ENCODE data around the gene NHLH2.

Gene NHLH2

DNA sequence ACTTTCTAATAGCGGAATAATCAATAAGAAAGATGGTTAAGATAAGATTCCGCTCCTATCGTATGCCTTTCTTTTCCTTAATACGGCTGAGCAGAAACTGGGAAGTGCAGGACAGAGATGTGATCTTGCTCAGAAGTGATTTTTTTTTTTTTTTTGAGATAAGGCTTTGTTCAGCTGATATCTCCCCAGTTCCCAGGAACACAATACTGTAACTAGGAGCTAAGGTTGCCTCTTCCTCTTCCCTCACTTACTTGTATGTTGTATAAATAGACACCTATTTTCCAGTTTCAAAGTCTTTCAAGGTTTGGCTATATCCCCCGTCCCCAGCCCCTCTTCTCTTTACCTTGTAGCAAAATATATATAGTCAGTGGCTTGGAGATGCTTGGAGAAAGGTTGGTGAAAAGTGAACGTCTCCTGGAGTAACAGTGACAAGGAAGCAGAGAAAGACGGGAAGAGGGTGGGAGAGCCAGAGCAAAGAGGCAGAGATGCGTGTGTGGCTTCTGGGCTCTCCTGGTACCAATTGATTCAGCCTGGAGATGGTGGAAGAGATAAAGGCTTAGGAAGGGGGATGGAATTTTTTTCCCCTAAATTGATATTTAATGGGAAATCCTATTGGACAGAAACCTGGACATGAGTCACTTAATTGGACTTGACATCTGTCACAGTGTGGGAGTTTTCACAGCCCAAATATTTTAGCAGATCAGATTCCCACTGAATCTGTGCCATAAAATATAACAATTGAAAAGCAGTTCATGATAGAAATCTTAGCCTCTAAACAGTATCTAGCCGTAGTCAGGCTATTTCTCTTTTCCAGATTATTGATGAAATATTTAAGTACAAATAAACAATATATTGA is at the start of gene NHLH2:
TSS of gene NHLH2 (minus strand) at position 522 of the 856 bp plus-strand sequence. CDS start 2,754 bp downstream, outside the sequence.
- DNase-seq: no peak

DNA sequence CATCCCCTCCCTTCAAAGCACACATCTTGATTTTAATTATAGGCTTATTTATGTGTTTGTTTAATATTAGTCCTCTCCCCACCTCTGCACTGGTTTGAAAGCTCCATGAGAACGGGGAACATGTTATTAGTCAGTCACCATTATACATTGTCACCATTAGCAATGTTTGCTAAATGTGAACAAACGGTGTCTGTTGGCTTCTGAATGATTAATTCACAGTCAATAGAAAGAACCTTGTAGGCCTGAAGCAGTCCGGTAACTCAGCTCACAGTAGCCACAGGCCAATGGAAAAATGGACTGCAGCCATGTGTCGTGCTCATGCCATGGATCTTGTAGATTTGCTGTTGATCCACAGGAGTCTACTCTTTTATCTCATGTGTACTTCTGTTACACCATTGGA is 49.7 kb upstream of the NHLH2 start:
- peak; percentile 50 for DNase-seq

DNA sequence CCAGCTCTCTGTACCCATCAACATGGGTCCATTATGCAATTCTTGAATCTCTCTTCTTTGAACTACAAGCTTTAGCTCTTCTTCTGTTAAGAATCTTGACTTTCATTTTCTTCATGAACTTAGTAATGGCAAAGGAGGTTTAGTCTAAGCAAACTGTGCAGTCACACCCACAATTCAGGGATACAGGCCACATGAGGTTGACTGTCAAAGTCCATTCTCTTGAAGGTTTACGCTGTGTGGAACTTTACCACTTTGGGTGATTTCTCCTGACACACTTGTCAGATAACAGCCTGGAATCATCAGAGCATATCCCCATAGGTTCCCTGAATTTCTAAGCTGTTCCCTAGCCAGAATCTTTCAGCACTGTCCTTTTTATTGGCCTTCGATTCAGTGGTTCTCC is 48.0 kb upstream of the NHLH2 start:
- DNase-seq: no peak

DNA sequence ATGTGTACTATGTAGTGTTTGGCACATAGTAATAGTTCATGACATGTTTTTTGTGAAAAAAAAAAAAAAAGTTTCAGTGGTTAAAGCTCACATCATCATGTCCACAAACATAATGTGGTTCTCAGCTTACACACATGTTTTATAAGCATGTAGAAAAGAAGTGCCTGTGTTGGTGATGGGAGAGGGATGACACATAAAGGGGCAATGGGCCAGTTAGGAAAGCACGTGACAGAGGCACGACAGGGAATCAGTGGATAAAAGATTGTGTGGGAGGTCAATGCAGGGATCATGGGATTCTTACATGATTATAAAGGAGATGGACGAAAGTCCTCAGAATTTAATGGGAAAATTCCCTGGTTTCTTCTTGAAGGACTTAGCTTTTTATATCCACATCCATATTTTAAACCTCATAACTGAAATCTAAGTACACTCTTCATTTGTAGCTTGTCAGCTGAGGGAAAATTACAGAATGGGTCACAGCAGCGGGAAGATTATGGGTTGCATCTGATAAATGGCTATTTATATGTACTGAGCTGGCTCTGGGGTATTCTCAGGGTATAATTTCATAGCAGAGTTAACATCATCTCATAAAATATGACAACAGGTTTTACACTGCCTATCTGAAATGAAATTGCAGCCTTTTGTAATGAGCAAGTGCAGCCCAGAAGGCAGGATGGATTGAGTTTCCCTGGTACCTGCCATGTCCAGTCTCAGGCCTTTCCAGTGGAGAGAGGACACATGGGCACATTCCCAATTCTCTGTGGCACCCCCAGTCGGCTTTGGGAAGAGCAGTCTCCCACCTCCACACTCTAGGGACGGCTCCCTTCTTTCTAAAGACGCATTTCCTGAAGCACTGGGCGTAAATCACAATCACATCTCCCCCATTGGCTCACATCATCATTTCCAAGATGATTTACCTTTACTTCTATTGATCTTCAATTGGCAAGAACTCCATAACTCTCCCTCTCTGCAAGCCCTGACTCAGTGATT is 42.3 kb upstream of the NHLH2 start:
- DNase-seq: peak; percentile 81

DNA sequence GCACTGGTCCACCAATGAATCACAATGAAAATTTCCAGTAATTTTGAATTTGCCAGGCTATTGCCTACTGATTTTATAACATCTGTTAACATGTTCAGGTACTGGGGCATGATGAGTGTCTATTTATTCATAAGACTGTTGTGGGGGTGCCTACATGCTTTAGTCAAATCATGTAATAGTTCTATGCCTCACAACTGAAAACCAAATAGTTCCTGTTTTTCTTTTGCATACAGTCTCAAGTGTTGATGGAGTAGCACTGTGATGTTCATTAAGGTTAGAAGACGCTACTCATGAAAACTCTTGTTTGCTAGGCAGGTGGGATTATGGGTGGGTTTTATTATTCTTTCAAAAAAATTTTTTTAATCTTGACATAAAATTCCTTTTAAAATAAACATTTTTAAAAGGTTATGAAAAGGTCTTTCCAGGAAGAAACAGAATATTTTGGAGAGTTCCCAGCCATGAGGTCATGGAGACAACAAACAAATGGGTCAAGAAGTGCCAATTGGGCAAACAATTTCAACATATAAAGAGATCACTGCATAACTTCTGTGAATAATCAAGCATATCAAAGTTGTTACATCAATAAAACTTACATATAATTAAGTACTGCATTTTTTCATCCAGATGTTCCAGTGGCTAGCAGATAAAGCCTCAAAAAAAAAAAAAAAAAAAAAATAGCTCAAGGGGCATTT is 40.2 kb upstream of the NHLH2 start:
- DNase-seq: no peak

DNA sequence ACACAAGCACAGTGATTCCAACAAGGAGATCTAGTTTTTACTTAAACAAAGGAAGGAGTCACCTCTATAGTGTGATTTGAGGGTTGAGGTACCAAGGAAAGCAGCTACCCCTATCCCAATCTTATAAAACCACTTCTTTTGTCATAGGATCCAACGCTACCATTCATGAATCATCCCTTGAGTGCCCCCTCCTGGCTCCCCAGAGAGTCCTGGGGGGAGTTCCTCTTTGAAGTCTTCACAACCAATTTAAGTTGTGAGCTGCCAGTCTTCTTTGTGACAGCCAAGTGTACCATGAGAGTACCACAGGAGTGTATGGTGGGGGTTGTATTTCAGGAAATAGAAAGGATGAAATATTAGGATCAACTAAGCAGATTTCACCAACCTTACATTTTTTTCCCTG is 39.1 kb upstream of the NHLH2 start:
- no peak for DNase-seq

DNA sequence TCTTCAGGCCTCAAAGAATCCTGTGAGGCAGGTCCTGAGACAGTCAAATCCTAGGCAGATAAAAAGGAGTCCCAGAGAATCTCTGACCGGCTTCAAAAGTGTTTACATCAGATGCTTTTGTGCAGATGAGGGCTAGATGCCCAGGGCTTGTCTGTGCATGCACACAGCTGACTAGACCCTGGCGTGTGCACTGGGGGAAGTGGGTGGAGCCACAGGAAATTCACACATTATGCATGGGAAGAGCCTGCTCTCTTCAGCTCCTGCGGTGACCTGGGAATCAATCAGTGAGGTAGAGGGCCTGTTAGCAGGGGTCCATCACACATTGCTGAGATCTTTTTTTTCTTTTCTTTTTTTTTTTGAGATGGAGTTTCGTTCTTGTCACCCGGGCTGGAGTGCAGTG is 36.6 kb upstream of the NHLH2 start:
- DNase-seq: no peak

DNA sequence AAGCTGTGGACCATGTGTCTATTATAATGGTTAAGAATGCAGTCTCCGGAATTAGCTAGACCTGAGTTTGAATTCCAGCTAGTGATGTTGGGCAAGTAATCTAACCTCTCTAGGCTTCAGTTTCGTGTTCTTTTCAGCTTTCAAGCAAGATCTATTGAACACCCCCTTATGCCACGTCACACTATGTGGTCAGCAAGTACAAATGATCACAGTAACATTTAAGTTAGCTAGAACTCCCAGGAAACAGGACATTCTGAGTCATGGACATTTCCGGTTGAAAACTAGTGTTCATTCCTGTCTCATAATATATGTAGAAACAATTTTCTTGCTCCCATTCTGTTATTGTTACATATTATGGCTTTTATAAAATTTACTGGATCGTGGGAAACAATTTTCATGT is 34.0 kb upstream of the NHLH2 start:
- no peak for DNase-seq

DNA sequence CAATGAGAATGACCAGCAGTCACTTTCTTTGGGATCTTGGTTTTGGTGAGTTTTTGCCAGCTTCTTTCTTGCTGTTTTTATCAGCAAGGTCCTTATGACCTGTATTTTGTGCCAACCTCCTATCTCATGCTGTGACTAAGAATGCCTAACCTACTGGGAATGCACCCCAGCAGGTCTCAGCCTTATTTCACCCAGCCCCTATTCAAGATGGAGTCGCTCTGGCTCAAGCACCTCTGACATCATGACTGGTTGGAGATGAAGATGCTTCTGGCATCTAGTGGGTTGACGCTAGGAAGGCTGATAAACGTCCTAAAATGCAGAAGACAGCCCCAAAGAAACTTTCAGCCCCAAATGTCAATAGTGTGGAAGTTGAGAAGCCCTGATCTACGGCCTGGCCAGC is 33.6 kb upstream of the NHLH2 start:
- DNase-seq: no peak

DNA sequence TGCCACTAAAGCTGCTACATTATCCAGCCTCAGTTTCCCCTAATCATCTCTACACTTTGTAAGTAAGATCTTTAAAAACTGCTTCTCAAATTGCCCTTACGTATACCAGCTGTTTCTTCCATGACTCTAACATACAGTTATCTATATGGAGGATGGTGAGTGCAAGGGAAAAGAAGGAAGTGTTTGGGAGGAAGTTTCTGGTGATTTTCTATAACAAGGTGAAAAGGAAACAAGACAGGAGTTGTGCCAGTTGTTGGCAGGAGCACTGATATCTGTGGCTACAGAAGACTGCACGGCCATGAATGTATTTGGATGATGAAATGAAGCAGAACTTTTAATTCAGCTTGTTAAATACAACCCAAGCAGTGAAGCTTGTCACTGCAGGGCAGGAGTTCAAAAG is 32.3 kb upstream of the NHLH2 start:
- DNase-seq: no peak

DNA sequence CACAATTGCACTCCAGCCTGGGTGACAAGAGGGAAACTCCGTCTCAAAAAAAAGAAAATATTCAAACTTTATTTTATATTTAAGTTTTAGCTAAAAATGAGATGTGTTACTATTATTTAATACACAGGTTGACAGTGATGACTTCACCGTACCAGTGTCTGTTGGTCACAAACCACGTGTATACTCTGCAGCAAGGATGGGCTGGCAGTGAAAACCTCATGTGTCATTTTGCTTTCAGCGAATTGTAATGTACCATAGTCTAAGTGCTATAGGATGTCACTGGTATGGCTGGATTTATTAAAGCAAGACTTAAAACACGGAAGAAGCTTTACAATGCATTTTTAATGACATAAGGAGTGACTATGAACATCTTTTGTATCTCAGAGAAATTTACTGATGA is 28.1 kb upstream of the NHLH2 start:
- no peak for DNase-seq

DNA sequence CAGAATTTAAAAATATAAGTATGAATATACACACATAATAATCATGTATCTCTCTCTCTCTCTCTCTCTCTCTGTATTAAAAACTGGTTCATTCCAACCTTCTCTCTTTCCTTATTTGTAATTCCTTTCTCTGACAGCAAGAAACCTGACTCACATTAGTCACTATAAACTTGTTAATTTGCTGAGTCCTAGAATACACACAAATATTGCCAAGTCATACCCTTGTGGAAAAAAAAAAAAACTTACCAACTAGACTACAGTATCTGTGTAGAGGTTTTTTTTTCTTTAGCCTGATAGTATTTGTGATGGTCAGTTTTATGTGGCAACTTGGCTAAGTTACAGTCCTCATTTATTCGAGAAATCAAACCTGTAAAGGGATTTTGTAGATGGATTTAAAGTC is 26.3 kb upstream of the NHLH2 start:
- DNase-seq: no peak

DNA sequence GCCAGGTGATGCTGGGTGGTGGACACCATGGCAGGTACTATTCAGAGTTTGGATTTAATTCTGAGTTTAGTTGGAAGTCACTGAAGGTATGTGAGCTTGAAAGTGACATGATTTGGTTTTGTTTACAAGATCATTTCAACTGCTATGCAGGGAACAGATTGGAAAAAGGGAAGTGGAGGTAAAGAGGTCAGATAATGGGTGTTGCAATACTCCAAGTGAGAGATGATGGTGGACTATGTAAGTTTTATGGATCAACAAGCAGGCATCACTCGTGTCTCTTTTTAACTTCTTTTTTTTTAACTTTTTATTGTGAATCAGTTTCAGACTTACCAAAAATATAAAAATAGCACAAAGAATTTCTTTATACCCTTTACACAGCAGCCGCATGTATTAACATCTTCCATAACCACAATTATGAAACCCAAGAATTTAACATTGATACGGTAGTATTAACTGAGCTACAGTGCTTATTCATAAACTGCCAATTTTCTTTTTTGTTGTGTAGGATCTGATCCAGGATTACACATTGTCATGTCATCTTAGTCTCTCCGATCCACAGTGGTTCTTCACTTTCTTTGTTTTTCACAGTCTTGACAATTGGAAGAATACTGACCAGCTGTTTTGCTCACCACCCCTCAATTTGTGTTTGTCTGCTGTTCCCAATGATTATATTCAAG is 24.9 kb upstream of the NHLH2 start:
- DNase-seq: no peak

DNA sequence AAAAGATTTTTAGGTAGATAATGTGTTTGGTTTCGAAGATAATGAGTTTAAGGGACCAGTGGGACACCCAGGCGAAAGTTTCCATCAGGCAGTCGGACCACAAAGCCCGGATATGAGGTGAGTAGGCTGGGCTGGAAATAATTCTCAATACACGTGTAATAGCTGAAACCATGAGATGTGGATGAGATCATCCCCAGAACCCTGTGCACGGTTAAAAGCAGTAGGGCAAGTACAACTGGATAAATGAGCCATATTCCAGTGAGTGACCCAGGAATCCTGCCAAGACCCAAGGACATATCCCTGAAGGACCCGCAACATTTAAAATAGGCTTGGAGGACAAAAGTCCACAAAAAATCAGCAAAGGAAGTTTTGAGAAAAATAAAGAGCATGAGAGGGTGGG is 21.5 kb upstream of the NHLH2 start:
- no peak for DNase-seq

DNA sequence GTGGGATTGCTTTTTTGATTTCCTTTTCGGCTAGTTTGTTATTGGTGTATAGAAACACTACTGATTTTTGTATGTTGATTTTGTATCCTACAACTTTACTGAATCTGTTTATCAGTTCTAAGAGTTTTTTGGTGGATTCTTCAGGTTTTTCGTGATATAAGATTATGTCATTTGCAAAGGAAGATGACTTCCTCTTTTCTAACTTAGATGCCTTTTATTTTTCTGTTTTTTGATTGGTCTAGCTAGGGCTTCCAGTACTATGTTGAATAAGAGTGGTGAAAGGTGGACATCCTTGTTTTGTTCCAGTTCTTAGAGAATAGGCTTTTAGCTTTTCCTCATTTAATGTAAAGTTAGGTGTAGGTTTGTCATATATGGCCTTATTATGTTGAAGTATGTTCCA is 13.1 kb upstream of the NHLH2 start:
- no peak for DNase-seq

DNA sequence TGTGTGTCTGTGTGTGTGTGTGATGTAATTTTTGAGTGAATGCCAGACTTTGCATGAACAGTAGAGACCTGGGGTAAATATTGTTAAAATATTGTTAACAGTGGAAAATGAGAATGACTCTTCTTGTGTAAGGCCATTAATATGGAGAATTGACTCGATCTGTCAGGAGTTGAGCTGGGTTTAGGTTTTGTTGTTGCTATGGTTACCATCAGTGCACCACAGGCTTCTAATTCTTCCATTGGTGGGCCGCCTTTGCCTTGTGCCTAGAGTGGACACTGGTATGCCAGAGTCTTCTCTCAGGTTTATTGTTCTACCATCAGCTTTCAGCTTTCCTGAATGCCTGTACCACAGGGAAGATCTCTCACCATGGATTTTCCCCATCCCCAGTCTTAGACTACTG is 10.0 kb upstream of the NHLH2 start:
- DNase-seq: no peak

DNA sequence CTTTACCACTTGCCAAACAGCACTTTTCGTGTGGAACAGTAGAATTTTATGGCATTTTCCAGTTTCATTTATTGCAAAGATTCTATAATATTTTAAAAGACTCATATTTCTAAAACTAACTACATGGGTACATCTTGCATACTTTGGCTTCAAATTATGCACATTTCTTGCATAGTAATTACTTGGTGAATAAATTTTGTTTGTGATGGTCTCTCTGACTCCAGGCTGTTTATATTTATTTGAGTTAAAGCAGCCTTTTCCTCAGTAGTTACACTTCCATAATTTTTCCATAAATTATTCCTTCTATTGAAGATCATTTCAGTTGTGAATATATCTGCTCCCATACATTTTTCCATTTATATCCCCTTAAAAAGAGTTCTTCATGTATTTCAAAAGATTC is 6.9 kb upstream of the NHLH2 start:
- no peak for DNase-seq

DNA sequence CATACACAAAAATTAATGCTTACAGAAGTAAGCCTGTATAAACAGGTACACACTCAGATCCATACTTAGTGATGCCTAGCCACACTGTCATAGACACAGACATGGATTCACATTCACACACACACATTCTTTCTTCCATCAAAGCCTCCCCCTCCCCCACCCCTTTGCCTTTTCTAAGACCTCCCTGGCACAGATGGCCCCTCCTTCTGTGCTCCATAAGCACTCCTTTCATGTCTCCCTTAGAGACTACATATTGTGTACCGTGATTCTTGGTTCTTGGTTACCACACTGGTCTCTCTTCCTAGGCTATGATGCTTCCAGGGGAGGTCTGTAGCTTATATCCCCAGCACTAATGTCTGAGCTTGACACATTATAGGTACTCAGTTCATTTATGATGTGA is 2.0 kb upstream of the NHLH2 start:
- DNase-seq: no peak

DNA sequence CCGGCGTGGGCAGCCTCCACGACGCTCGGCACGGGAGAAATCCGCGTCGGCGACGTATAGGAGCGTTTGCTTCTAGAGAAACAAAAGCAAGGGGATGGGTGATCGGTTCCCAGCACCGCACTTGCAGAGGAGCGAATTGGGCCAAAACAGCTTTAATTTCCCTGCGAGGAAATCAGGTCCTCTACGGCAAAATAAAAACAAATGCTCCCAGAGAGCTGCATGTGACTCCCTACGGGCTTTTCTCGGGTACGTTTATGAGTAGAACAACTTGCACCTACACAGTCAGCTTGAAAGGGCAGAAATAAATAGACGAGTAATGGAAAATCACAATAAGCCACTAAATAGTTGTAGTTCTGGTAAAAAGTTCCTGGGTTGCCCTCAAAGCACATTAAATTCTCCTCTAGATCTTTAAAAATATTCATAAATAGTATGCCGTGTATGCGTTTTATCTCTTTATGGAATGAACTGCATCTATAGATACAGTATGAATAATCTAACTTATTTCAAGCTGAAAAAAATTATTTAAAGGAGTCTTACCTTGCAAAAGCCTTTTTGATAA is 1.2 kb downstream of the NHLH2 start:
- DNase-seq: no peak

DNA sequence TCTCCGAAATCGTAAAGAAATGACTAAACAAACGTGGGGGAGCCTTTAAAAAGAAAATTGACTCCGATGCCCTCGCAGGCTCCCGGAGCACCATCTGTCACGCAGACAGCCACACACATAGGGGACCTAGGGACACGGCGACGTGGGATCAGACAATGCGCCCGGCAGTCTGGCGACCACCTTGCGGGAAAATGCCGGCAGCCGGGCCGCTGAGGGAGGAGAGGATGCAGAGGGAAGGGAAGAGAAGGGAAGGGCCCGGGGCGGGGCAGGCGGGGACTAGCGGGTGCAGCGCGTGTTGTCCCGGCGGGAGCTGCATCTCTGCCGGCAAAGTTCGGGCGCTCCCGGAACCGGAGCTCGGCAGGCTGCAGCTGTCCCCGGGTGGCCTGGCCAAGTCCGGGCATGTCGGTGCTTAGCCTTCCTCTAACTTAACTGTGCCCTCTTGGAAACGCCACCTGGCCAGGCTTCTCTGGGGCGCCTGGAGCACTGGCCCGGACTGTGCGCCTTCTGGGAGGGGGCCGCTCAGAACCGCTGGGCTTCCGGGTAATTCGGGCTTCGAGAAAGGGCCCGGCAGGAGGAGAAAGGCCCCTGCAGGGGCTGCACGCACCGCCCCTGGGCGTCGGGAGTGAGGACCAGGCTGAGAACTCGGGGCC is 1.8 kb downstream of the NHLH2 start:
- DNase-seq: no peak

DNA sequence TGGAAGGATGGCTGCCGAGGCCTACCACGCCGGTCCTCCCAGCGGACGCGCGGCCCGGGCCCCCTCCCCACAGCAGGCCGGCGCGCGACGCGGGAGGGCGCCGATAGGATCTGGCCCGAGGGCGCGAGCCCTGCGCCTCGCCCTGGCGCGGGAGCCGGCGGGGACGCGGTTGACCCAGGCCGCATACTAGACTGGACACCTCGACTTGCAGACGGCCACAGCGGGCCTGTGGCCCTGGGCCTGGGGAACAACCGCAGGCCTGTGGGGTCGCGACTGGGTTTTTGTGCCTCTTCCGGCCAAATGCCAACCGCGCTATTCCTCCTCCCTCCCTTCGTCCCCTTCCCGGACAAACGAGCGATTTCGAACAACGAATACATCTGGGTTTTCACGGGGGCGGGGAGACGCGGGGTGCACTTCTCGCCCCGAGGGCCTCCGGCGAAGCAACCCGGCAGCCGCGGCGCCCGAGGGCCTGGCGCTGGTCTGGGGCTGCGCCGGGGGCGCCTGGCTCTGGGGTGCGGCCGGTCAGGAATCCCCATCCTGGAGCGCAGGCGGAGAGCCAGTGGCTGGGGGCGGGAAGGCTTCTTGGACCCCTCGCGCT is 2.4 kb downstream of the NHLH2 start:
- DNase-seq: no peak

All from NCI-H2081 treated with DMSO at 0.1 percent for 48 hours (cell line).